H9 (cell line): ENCODE results near the gene ARF5. TPM values are rescaled to one million over a fixed set of nuclear protein-coding genes. Genes with fewer than 3 reads are reported as not detected.

ENCODE experiments used
- DNase-seq: peaks from one replicate; pipeline ENCODE4 v3.0.0-alpha.2; 2017
- H2AFZ ChIP-seq: one replicate; pipeline ENCODE4 v1.6.1; 2013; ENCODE audit warnings: mild to moderate bottlenecking, low read length, control low read depth, moderate library complexity
- H2AK5ac ChIP-seq: 2 replicates; pipeline ENCODE4 v1.6.1; 2013; ENCODE audit warnings: low read length, control low read depth, mixed read lengths; ENCODE audit not compliant: insufficient read length
- H2BK120ac ChIP-seq: one replicate; pipeline ENCODE4 v1.6.1; 2013; ENCODE audit warnings: low read depth, mild to moderate bottlenecking, low read length, control low read depth, inconsistent platforms; ENCODE audit not compliant: poor library complexity, severe bottlenecking
- H2BK12ac ChIP-seq: 2 replicates; pipeline ENCODE4 v1.6.1; 2013; ENCODE audit warnings: low read length, control low read depth, mixed read lengths, low read depth; ENCODE audit not compliant: insufficient read length
- H2BK15ac ChIP-seq: 2 replicates; pipeline ENCODE4 v1.6.1; 2013; ENCODE audit warnings: low read depth, low read length, control low read depth
- H2BK20ac ChIP-seq: one replicate; pipeline ENCODE4 v1.6.1; 2013; ENCODE audit warnings: low read depth, mild to moderate bottlenecking, low read length, control low read depth, inconsistent platforms; ENCODE audit not compliant: poor library complexity, severe bottlenecking
- H2BK5ac ChIP-seq: 2 replicates; pipeline ENCODE4 v1.6.1; 2013; ENCODE audit warnings: low read length, control low read depth, mixed read lengths; ENCODE audit not compliant: insufficient read length
- H3K14ac ChIP-seq: 2 replicates; pipeline ENCODE4 v1.6.1; 2013; ENCODE audit warnings: low read length, control low read depth; ENCODE audit not compliant: insufficient read depth
- H3K18ac ChIP-seq: 2 replicates; pipeline ENCODE4 v1.6.1; 2013; ENCODE audit warnings: low read depth, mild to moderate bottlenecking, mixed read lengths, low read length, control low read depth; ENCODE audit not compliant: insufficient read length
- H3K23ac ChIP-seq: 2 replicates; pipeline ENCODE4 v1.6.1; 2013; ENCODE audit warnings: low read length, control low read depth, mixed read lengths, low read depth; ENCODE audit not compliant: insufficient read length
- H3K23me2 ChIP-seq: 2 replicates; pipeline ENCODE4 v1.6.1; 2013; ENCODE audit warnings: low read depth, mild to moderate bottlenecking, mixed read lengths, low read length, control low read depth; ENCODE audit not compliant: insufficient read length, poor library complexity, severe bottlenecking
- H3K27ac ChIP-seq: 2 replicates; pipeline ENCODE4 v1.5.1; 2013; ENCODE audit warnings: low read length, control low read depth, mixed read lengths, low read depth; ENCODE audit not compliant: insufficient read length
- H3K27me3 ChIP-seq: 2 replicates; pipeline ENCODE4 v1.6.1; 2013; ENCODE audit warnings: low read length, control low read depth, inconsistent platforms; ENCODE audit not compliant: insufficient read depth
- H3K4ac ChIP-seq: 2 replicates; pipeline ENCODE4 v1.6.1; 2013; ENCODE audit warnings: low read depth, mild to moderate bottlenecking, control low read depth, inconsistent platforms, low read length, moderate library complexity
- H3K4me1 ChIP-seq: 2 replicates; pipeline ENCODE4 v1.6.1; 2013; ENCODE audit warnings: low read length, control low read depth, inconsistent platforms; ENCODE audit not compliant: insufficient read depth
- H3K4me2 ChIP-seq: 2 replicates; pipeline ENCODE4 v1.6.1; 2013; ENCODE audit warnings: low read length, control low read depth, mixed read lengths; ENCODE audit not compliant: insufficient read length, insufficient read depth
- H3K56ac ChIP-seq: 2 replicates; pipeline ENCODE4 v1.6.1; 2013; ENCODE audit warnings: low read depth, mild to moderate bottlenecking, mixed read lengths, low read length, control low read depth; ENCODE audit not compliant: insufficient read length
- H3K79me1 ChIP-seq: 2 replicates; pipeline ENCODE4 v1.6.1; 2013; ENCODE audit warnings: low read depth, mild to moderate bottlenecking, moderate library complexity, low read length, control low read depth, inconsistent platforms; ENCODE audit not compliant: insufficient read depth, poor library complexity, severe bottlenecking
- H3K79me2 ChIP-seq: 2 replicates; pipeline ENCODE4 v1.6.1; 2013; ENCODE audit warnings: low read length, control low read depth, inconsistent platforms; ENCODE audit not compliant: insufficient read depth
- H3K9ac ChIP-seq: 2 replicates; pipeline ENCODE4 v1.6.1; 2013; ENCODE audit warnings: low read length, control low read depth, mixed read lengths; ENCODE audit not compliant: insufficient read length; ENCODE audit errors: extremely low read depth
- H3K9me3 ChIP-seq: one replicate; pipeline ENCODE4 v1.6.1; 2013; ENCODE audit warnings: low read depth, low read length, inconsistent platforms; ENCODE audit not compliant: control insufficient read depth
- H3T11ph ChIP-seq: one replicate; pipeline ENCODE4 v1.6.1; 2013; ENCODE audit warnings: mild to moderate bottlenecking, low read length, control low read depth, inconsistent platforms
- H4K20me1 ChIP-seq: one replicate; pipeline ENCODE4 v1.6.1; 2013; ENCODE audit not compliant: control insufficient read depth, insufficient read length, insufficient read depth
- H4K5ac ChIP-seq: 2 replicates; pipeline ENCODE4 v1.6.1; 2013; ENCODE audit warnings: low read depth, mild to moderate bottlenecking, mixed read lengths, low read length, control low read depth; ENCODE audit not compliant: insufficient read length
- H4K8ac ChIP-seq: replicated peaks from 2 replicates; pipeline ENCODE4 v1.6.1; 2013; ENCODE audit warnings: low read length, control low read depth, mixed read lengths, low read depth; ENCODE audit not compliant: insufficient read length
- H4K91ac ChIP-seq: 2 replicates; pipeline ENCODE4 v1.6.1; 2013; ENCODE audit warnings: low read depth, mild to moderate bottlenecking, moderate library complexity, mixed read lengths, low read length, control low read depth; ENCODE audit not compliant: insufficient read length
- H3K27ac Mint-ChIP-seq, 3 experiments: 2 replicates in 2 of 3; 3 replicates in 1 of 3; pipeline ENCODE4 v1.8.0; 2020 to 2021; ENCODE audit warnings: mixed read lengths in 3 of 3, mild to moderate bottlenecking in 1 of 3, moderate library complexity in 1 of 3
- H3K27me3 Mint-ChIP-seq: 2 replicates; pipeline ENCODE4 v1.8.0; 2021; ENCODE audit warnings: low read depth, mild to moderate bottlenecking, moderate library complexity, mixed read lengths
- H3K36me3 Mint-ChIP-seq, 3 experiments: 2 replicates in 2 of 3; 3 replicates in 1 of 3; pipeline ENCODE4 v1.8.0; 2020 to 2021; ENCODE audit warnings: low read depth in 3 of 3, mixed read lengths in 3 of 3; ENCODE audit not compliant: insufficient read depth in 1 of 3
- H3K4me1 Mint-ChIP-seq, 2 experiments: 2 replicates each; pipeline ENCODE4 v1.8.0; 2020; ENCODE audit warnings: mixed read lengths in 2 of 2
- H3K4me3 Mint-ChIP-seq, 2 experiments: 2 replicates in 1 of 2; 3 replicates in 1 of 2; pipeline ENCODE4 v1.8.0; 2020 to 2021; ENCODE audit warnings: mild to moderate bottlenecking in 2 of 2, mixed read lengths in 2 of 2, moderate library complexity in 1 of 2
- H3K9me3 Mint-ChIP-seq, 2 experiments: 2 replicates in 1 of 2; 3 replicates in 1 of 2; pipeline ENCODE4 v1.8.0; 2020; ENCODE audit warnings: mild to moderate bottlenecking in 2 of 2, mixed read lengths in 2 of 2, moderate library complexity in 1 of 2
- CTCF ChIP-seq: fragments of 200-600 bp; sonication (generic); conservative IDR thresholded peaks from 3 replicates; pipeline ENCODE4 v1.8.0; 2021; ENCODE audit warnings: antibody characterized with exemption, mild to moderate bottlenecking
- WGBS: extraction: QIAGEN DNeasy Blood & Tissue Kit; methylation state at CpG from one replicate; pipeline ENCODE4 v1.1.7; 2013; ENCODE audit warnings: missing lambda C conversion rate, low lambda C conversion rate, mixed read lengths; ENCODE audit not compliant: insufficient read length; ENCODE audit errors: extremely low coverage; 5-methylcytosine and 5-hydroxymethylcytosine counted together
- total RNA-seq: library from RNA; stranded (reverse); gene quantifications from 2 replicates; pipeline ENCODE4 v1.2.1, GENCODE V29; 2021

The ARF5 gene
- total RNA-seq, 1 experiment from 2014 or later: 169 TPM

- peak overlapping the region; percentile 45 for H3K9ac ChIP-seq
These were observed 570 bp upstream of the ARF5 start for GRCh38 chr7:127587663-127588018.

More at GRCh38 chr7:127587663-127588018, 570 bp upstream of the ARF5 start:
- Histone ChIP-seq H3K27ac (no peak overlapping the region), H3K9me3 (no peaks in the 10 kb centered on the region), H2BK15ac (no peak overlapping the region), H4K20me1 (no peaks in the 10 kb centered on the region), H4K8ac (no peak overlapping the region), H2AFZ (peak overlapping the region; percentile 1), H3K4me1 (peaks cover 2% of the 10 kb centered on the region; the same call in 1 of the 2 replicates), H3K4ac (no peak overlapping the region), H3K27me3 (peaks cover 7% of the 10 kb centered on the region; the same call in 1 of the 2 replicates), H3K23me2 (peaks cover 18% of the 10 kb centered on the region), H4K5ac (no peak overlapping the region), H2BK12ac (no peak overlapping the region), H3K56ac (no peak overlapping the region), H4K91ac (no peak overlapping the region), H3K79me1 (peaks cover 6% of the 10 kb centered on the region), H3K23ac (no peak overlapping the region), H3K79me2 (no peaks in the 10 kb centered on the region), H3T11ph (no peak overlapping the region), H3K14ac (peak overlapping the region; percentile 4), H2BK5ac (no peak overlapping the region), H3K4me2 (peak overlapping the region; percentile 82), H3K18ac (no peak overlapping the region), H2BK120ac (no peak overlapping the region), H2AK5ac (no peak overlapping the region), H2BK20ac (no peak overlapping the region)
- no peak for DNase-seq
- no CpG with 5 or more reads among the region's 20 CpGs for WGBS
- H3K27me3 Mint-ChIP-seq: peaks cover 24% of the 10 kb centered on the region
- peaks cover 18 to 33% of the 10 kb centered on the region in 2 experiments for H3K4me1 Mint-ChIP-seq
- H3K4me3 Mint-ChIP-seq: peak overlapping the region; percentile 78 to 94
- H3K27ac Mint-ChIP-seq: peak overlapping the region in 1 of 3 experiments; percentile 44; a peak in 1 of 7 replicates
- TF ChIP-seq CTCF: no peak
- H3K9me3 Mint-ChIP-seq: no peaks in the 10 kb centered on the region
- peaks cover 29 to 46% (median 31%) of the 10 kb centered on the region in 3 experiments for H3K36me3 Mint-ChIP-seq
